SJCRH30 (cell line): ENCODE results near the gene YIF1A. TPM values are rescaled to one million over a fixed set of nuclear protein-coding genes. Genes with fewer than 3 reads are reported as not detected.
"Not testable (repeated sequence)": the region's sequence is repeated elsewhere in the genome, so short reads cannot be mapped to it uniquely, and the experiment has no call there.

Experiments used
- DNase-seq, 2 experiments: peaks; one replicate each; pipeline ENCODE4 v3.0.0-alpha.2; 2015 to 2020
- H3K27ac ChIP-seq: fragments of 250-450 bp; sonication (Bioruptor Pico); 2 replicates; pipeline ENCODE4 v1.5.1; 2020; ENCODE audit warnings: mild to moderate bottlenecking, moderate library complexity
- H3K27me3 ChIP-seq: fragments of 250-450 bp; sonication (Bioruptor Pico); 2 replicates; pipeline ENCODE4 v1.5.1; 2020; ENCODE audit warnings: mild to moderate bottlenecking, moderate library complexity
- H3K36me3 ChIP-seq: fragments of 250-450 bp; sonication (Bioruptor Pico); 2 replicates; pipeline ENCODE4 v1.5.1; 2020; ENCODE audit warnings: mild to moderate bottlenecking, moderate library complexity
- H3K4me1 ChIP-seq: fragments of 250-450 bp; sonication (Bioruptor Pico); 2 replicates; pipeline ENCODE4 v1.5.1; 2020; ENCODE audit warnings: mild to moderate bottlenecking, moderate library complexity
- H3K4me3 ChIP-seq: fragments of 250-450 bp; sonication (Bioruptor Pico); 2 replicates; pipeline ENCODE4 v1.5.1; 2020; ENCODE audit warnings: mild to moderate bottlenecking, moderate library complexity
- H3K9me3 ChIP-seq: fragments of 250-450 bp; sonication (Bioruptor Pico); replicated peaks from 2 replicates; pipeline ENCODE4 v1.5.1; 2020; ENCODE audit warnings: mild to moderate bottlenecking, moderate library complexity
- total RNA-seq: library from RNA; depleted of rRNA; stranded (reverse); fragments of >200 nt; shearing (Covaris generic); gene quantifications from 2 replicates; pipeline ENCODE4 v1.2.3, GENCODE V29; 2014

YIF1A gene
- total RNA-seq, 1 experiment from 2014 or later, result 44.9 TPM

DNA sequence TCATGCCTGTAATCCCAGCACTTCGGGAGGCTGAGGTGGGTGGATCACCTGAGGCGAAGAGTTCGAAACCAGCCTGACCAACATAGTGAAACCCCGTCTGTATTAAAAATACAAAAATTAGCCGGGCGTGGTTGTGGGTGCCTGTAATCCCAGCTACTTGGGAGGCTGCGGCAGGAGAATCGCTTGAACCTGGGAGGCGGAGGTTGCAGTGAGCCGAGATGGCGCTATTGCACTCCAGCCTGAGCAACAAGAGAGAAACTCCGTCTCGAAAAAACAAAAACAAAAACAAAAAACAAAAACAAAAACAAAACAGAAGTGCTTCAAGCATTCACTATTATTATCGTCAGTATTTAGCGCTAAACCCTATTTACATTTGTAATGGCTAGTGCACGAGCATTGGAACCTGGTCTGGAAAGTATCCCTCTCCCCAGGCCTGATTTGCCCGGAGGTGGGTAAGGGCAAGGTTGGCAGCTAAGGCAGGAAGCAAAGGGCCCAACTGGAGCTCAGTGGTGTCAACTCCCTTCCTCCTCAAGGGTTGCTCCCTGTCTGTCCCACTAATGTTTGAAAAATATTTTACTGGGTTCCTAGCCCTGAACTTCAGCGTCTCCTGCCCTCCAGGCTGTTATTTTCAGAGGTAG, 22.0 kb upstream of the YIF1A start:
- H3K27ac ChIP-seq, H3K27me3 ChIP-seq, H3K9me3 ChIP-seq, H3K4me3 ChIP-seq, H3K36me3 ChIP-seq, H3K4me1 ChIP-seq, DNase-seq: not testable (repeated sequence)

DNA sequence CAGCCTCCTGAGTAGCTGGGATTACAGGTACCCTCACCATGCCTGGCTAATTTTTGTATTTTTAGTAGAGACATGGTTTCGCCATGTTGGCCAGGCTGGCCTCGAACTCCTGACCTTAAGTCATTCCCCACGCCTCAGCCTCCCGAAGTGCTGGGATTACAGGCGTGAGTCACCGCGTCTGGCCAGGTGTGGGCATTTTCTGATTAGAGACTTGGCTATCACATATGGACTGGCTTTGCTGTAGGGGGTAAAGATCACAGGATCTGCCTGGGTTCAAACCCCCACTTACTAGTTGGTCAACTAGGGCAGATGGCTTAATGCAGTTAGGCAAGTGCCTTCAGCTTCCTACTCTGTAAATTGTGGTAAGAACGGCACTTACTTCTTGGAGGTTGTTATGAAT, 21.4 kb upstream of the YIF1A start:
- no peaks in the 10 kb centered on the region for H3K4me1 ChIP-seq
- H3K27ac ChIP-seq, result no peak overlapping the region
- no peak overlapping the region for H3K4me3 ChIP-seq
- H3K9me3 ChIP-seq, result no peaks in the 10 kb centered on the region
- no peaks in the 10 kb centered on the region for H3K27me3 ChIP-seq
- H3K36me3 ChIP-seq, result no peaks in the 10 kb centered on the region
- no peak for DNase-seq

DNA sequence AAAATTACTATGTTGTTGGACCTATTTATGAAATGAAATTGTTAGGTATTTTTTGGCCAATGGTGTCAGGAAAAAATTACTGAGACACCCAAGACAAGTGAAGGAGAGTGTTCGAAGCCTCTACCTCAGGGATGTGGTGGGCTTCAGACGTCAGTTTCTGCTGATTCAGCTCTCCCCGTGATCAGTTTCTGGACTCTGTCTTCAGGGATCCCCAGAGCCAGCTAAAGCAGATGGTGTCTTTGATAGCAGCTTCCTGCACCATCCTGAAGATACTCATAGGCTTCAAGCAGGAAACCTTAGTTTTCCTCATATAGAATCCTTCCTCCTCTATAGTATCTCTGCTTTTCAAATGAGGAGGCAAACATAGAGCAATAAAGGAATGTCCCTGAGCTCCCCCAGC, 20.5 kb upstream of the YIF1A start:
- no peaks in the 10 kb centered on the region for H3K36me3 ChIP-seq
- H3K9me3 ChIP-seq, result no peaks in the 10 kb centered on the region
- no peak overlapping the region for H3K27ac ChIP-seq
- no peaks in the 10 kb centered on the region for H3K4me1 ChIP-seq
- no peaks in the 10 kb centered on the region for H3K27me3 ChIP-seq
- no peak for DNase-seq
- H3K4me3 ChIP-seq, result no peak overlapping the region

DNA sequence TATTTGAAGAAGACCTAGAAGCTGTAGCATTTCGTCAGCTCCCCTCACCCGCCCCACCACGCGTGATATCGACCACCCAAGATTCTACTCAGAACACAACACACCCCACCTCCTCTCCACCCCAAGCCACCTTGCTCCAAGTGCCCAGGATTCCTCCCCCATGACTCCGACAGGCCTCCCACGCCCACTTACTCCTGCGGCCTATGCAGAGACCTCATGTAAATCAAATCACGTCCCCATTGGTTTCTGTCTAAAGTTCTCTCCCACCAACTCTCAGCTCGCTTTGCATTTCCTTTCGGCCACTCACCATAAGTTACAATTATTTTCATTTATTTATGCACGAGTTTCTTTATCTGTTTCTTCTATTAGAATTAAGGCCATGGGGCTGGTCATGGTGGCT, 13.7 kb upstream of the YIF1A start:
- no peak overlapping the region for H3K4me3 ChIP-seq
- DNase-seq, result no peak
- H3K27me3 ChIP-seq, result no peaks in the 10 kb centered on the region
- no peaks in the 10 kb centered on the region for H3K9me3 ChIP-seq
- no peaks in the 10 kb centered on the region for H3K4me1 ChIP-seq
- no peak overlapping the region for H3K27ac ChIP-seq
- no peaks in the 10 kb centered on the region for H3K36me3 ChIP-seq

DNA sequence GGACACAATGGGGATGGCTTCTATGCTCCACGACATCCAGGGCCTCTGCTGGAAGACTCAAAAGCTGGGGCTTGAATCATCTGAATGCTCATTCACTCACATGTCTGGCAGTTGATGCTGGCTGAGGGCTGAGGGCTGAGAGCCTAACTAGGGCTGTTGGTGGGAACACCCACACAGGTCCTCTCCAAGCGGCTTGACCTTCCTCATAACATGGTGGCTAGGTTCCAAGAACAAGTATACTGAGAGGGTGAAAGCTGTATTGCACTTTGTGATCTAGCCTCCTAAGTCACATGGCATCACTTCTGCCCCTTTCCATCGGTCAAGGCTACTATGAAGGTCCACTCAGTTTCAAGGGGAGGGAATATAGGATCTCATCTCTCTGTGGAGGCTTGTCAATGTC, 10.2 kb upstream of the YIF1A start:
- DNase-seq, result no peak

DNA sequence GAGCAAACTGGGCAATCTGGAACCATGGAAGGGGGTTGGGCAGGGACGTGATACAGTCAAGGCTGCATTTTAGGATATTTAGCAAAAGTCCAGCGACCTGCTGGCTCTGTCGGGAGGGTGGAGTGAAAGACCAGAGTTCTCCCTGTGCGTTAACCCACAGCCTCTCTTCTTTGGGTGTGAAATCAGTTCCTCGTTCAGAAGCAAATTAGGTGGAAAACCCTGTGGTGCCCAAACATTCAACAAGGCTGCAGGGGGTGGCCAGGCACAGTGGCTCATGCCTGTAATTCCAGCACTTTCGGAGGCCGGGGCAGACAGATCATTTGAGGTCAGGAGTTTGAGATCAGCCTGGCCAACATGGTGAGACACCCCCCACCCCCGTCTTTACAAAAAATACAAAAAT, 8.7 kb upstream of the YIF1A start:
- Histone ChIP-seq H3K36me3 (no peaks in the 10 kb centered on the region), H3K9me3 (no peaks in the 10 kb centered on the region), H3K27me3 (no peaks in the 10 kb centered on the region), H3K27ac (no peak overlapping the region), H3K4me1 (no peaks in the 10 kb centered on the region), H3K4me3 (no peak overlapping the region)
- no peak for DNase-seq

More for the DNA sequence above, 10.2 kb upstream of the YIF1A start:
- Histone ChIP-seq H3K4me3 (no peak overlapping the region), H3K27ac (no peak overlapping the region), H3K9me3 (no peaks in the 10 kb centered on the region), H3K4me1 (no peaks in the 10 kb centered on the region), H3K36me3 (no peaks in the 10 kb centered on the region), H3K27me3 (no peaks in the 10 kb centered on the region)

DNA sequence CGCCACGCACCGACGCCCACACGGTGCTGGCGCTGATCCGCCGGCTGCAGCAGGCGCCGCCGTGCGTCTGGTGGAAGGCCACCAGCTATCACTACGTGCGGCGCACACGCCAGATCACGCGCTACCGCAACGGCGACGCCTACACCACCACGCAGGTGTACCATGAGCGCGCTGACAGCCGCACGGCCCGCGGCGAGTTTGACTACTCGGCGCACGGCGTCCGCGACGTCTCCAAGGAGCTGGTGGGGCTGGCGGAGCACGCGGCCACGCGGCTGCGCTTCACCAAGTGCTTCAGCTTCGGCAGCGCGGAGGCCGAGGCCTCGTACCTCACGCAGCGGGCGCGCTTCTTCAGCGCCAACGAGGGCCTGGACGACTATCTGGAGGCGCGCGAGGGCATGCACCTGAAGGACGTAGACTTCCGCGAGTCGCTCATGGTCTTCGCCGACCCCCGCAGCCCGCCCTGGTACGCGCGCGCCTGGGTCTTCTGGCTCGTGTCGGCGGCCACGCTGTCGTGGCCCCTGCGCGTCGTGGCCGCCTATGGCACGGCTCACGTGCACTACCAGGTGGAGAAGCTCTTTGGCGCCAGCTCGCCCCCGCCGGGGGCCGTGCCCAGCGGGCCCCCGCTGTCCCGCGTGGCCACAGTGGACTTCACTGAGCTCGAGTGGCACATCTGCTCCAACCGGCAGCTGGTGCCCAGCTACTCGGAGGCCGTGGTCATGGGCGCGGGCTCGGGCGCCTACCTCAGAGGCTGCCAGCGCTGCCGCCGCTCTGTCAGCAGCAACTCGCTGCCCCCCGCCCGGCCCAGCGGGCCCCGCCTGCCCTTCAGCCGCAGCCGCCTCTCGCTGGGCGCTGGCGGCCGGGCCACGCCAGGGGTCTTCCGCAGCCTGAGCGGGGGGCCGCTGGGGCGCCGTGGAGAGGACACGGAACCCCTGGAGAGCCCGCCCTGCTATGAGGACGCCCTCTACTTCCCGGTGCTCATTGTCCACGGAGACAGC, 6.0 kb upstream of the YIF1A start:
- Histone ChIP-seq H3K9me3 (no peaks in the 10 kb centered on the region), H3K4me1 (no peaks in the 10 kb centered on the region; the same call in 1 of the 2 replicates), H3K36me3 (no peaks in the 10 kb centered on the region), H3K27me3 (no peaks in the 10 kb centered on the region), H3K27ac (no peak overlapping the region), H3K4me3 (no peak overlapping the region)
- DNase-seq, result no peak

DNA sequence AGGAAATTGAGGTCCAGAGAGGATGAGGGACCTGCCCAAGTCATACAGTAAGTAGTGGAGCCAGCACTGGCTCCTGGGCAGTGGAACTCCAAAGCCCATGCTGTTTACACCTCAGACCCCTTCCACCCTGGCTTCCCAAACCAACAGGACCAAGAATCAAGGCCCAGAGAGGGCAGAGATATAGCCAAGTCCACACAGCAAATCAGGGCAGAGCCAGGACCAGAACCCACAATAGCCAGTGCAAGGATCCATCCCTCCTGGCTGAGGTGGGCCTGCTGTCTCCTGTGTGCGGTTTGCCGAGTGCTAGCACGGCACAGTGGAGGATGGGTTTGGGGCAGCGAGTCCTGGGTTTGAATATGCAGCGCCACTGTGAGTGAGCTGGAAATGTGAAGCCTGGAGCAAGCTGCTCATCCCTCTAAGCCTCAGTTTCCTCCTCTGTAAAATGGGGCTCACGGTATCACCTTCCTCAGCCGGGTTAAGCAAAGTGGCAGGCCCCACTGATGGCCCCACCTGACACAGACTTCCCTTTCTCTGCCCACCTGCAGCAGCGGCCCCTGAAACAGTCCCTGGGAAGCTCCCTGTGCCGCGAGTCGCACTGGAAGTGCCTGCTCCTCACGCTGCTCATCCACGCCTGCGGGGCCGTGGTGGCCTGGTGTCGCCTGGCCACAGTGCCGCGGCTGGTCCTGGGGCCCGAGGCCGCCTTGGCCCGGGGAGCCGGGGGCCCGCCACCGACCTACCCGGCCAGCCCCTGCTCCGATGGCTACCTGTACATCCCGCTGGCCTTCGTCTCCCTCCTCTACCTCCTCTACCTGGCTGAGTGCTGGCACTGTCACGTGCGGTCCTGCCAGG, 5.1 kb upstream of the YIF1A start:
- no peaks in the 10 kb centered on the region for H3K27me3 ChIP-seq
- no peaks in the 10 kb centered on the region for H3K9me3 ChIP-seq
- no peak overlapping the region for H3K27ac ChIP-seq
- H3K36me3 ChIP-seq, result no peaks in the 10 kb centered on the region
- H3K4me3 ChIP-seq, result no peak overlapping the region
- no peaks in the 10 kb centered on the region; the same call in 1 of the 2 replicates for H3K4me1 ChIP-seq
- DNase-seq, result no peak

DNA sequence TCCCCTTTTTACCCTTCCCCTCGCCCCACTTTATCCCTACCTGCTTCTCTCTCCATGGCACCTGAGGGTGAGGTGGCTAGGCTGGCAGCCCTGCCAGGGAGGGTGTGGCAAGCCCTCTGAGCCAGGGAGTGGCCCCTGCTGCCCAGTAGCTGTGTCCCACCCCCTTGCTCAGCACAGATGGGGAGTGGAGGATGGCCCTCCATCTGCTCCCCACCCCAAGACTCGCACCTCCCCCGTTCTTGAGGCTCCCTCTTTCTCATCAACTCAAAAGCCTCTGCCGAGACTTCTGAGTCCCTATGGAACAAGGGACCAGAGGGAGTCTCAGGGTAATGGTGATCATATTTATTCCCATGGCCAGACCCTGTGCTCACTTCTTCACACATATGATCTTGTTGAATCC, 4.4 kb upstream of the YIF1A start:
- Histone ChIP-seq H3K9me3 (no peaks in the 10 kb centered on the region), H3K36me3 (no peaks in the 10 kb centered on the region), H3K4me3 (no peak overlapping the region), H3K4me1 (no peaks in the 10 kb centered on the region; the same call in 1 of the 2 replicates), H3K27ac (no peak overlapping the region), H3K27me3 (no peaks in the 10 kb centered on the region)
- DNase-seq, result no peak

DNA sequence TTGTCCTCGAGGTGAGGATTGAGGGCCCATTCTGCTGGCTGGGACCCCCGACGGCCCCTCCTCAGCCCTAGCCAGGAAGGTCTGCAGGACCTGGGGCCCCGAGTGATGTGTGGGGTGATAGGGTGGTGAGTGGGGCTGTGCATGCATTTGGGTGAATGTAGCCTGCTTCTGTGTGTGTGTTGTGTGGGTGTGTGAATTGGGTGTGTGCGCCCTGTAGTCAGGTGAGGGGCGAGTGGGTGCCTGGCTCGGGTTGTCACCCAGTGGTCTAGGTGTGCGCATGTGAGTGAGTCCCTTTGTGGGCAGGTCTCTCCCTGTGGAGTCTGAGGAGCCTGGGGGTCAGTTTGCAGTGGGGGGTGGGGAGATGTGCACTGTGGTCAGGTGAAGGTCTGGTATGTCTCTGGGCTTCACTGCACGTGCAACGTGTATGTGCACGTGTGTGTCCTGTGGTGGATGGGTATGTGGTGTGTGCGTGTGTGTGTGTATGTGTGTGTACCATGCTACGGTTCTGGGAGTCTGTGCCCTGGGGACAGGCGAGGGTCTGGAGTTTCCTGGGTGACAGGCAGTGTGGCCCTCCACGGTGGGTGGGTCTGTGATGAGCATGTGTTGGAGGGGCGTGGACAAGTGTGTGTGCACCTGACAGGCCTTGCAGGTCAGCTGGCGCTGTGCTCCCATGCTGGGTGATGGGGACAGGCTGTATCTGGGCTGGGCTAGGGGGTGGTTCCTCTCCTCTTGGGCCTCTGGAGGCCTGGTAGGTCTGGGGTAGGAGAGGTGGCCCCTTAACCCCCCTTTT, 3.8 kb upstream of the YIF1A start:
- H3K4me1 ChIP-seq, result peaks cover 4% of the 10 kb centered on the region; the same call in 1 of the 2 replicates
- H3K27ac ChIP-seq, result no peak overlapping the region
- no peaks in the 10 kb centered on the region for H3K36me3 ChIP-seq
- no peak for DNase-seq
- no peaks in the 10 kb centered on the region for H3K9me3 ChIP-seq
- H3K27me3 ChIP-seq, result no peaks in the 10 kb centered on the region
- H3K4me3 ChIP-seq, result no peak overlapping the region

DNA sequence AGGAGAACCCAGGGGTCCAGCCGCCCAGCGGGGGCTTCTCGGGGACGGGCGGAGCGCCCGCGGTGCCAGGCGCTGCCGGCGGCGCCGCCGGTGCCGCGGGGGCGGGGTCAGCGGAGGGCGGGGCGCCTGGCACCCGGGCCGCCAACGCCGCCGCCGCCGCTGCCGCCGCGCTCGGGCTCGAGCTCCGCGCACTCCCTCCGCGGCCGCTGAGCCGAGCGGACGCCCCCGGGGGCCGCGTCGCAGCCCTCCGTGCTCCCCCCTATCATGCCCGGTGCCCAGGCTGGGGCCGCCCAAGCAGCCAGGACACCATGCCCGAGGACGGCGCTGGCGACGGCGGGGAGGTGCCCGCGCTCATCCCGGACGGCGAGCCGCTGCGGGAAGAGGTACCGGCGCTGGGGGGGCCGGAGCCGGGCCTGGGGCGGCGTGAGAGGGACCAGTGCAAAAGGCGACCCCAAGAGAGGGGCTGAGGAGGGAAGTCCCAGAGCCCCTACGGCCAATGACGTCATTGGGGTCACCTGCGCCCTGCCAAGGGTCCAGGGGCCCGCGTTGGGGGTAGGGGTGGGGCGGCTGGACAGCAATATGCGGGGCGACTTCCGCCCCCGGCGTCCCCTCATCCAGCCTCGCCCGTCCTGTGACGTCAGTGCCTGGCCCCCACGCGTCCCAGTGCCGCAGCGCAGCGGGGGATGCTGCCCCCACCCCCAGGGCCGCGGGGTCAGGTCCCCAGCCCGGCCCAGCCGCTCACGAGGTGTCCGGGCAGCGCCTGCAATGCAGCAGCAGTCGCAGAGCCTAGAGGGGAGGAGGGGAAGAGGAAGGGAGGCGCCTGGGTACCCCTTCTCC, 3.0 kb upstream of the YIF1A start, which contains the start of gene TMEM151A:
Gene TMEM151A, plus strand, starts transcription at position 189 of the 837 bp plus-strand sequence. Its CDS starts 120 bp downstream, at position 309.
- Histone ChIP-seq H3K9me3 (no peaks in the 10 kb centered on the region), H3K36me3 (no peaks in the 10 kb centered on the region), H3K27ac (no peak within 1 kb of the TSS), H3K4me1 (peaks cover 4% of the 10 kb centered on the region; the same call in 1 of the 2 replicates), H3K27me3 (no peaks in the 10 kb centered on the region), H3K4me3 (no peak within 1 kb of the TSS)
- DNase-seq, result no peak

DNA sequence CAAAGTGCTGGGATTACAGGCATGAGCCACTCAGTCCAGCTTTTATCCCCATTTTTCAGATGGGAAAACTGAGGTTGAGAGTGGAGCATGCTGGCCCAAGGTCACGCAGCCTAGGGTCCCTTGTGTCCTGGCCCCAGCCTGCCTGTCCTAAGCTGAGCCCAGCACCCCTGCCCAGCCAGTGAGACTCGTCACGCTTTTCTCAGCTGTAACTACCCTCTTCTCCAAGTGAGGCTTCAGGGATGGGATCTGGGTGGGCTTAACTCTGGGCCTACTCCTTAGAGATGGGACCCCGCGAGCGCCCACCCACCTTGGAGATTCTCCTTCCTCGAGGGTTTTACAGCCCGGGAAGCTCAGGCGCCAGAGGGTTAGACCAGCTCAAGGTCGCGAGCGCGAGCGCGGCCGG, 2.4 kb upstream of the YIF1A start:
- H3K9me3 ChIP-seq, result no peaks in the 10 kb centered on the region
- no peak overlapping the region for H3K27ac ChIP-seq
- no peak for DNase-seq
- no peaks in the 10 kb centered on the region for H3K36me3 ChIP-seq
- peaks cover 4% of the 10 kb centered on the region; the same call in 1 of the 2 replicates for H3K4me1 ChIP-seq
- no peak overlapping the region for H3K4me3 ChIP-seq
- no peaks in the 10 kb centered on the region for H3K27me3 ChIP-seq

DNA sequence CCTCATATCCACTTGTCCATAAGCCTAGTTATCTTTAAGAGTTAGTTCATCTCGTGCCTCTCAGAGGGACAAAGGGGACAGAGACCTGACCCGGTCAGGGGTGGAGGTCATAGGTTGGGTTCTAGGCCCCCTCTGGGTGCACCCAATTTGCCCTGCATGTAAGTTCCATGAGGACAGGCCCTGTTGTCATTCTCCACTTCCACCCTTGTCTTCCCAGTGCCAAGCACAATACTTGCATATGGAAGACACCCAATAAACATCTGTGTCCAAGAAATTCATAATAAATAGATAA, 1.3 kb upstream of the YIF1A start:
- H3K9me3 ChIP-seq, result no peaks in the 10 kb centered on the region
- no peaks in the 10 kb centered on the region for H3K27me3 ChIP-seq
- DNase-seq, result no peak
- H3K4me1 ChIP-seq, result peaks cover 4% of the 10 kb centered on the region; the same call in 1 of the 2 replicates
- no peak overlapping the region; the same call in 1 of the 2 replicates for H3K4me3 ChIP-seq
- no peaks in the 10 kb centered on the region for H3K36me3 ChIP-seq
- no peak overlapping the region for H3K27ac ChIP-seq
